ENCODE data around the gene GSC2.

Gene GSC2

DNA sequence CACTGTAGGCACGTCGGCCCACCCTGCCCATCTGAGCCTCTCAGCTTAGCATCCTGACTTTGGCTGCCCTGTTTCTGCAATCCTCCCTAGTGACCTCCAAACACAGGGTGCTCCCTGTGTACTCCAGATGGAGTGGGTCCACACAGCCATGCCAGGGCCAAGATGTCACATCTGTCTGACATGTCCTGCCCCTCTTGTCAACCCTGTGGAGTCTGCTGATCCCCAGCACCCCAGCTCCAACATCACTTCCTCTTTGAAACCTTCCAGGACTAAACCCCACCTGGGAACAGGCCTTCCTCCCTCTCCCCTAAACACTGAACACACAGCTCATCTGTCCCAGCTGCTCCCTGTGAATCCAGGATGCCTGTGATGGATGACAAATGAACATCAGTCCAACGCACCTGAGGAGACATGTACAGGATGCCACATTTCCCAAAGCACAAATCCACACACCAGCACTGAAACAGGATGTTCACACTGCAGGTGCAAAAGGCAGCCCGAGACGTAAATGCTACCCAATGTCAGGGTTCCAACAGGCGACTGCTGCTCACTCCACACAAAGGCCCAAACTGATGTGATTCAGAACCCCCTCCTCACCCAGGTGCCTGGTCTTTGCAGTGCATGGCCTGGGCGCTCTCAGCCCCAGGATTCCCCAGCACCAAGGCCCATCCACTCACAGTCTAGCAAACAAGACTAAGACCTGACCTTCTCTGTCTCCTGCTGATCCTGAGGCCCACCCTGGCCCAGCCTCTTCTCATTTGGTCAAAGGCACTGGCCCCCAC, 21.0 kb downstream of the GSC2 start:
- no CpG with 5 or more reads among the region's 7 CpGs for WGBS (ENCODE audit: extremely low coverage, insufficient coverage, low lambda C conversion rate)
- Histone ChIP-seq H3K36me3 (ENCODE audit: control insufficient read depth, insufficient read depth, low read length) (peaks cover 1% of the 10 kb centered on the region), H2BK5ac (ENCODE audit: low read length) (no peak overlapping the region), H3K27me3 (ENCODE audit: insufficient read depth, low read length, poor library complexity) (no peaks in the 10 kb centered on the region), H3K56ac (ENCODE audit: low read length) (no peak overlapping the region), H4K8ac (ENCODE audit: low read depth, low read length) (no peak overlapping the region), H3K23ac (ENCODE audit: low read length) (no peak overlapping the region), H3K4ac (ENCODE audit: low read depth, low read length) (no peak overlapping the region), H3K79me2 (ENCODE audit: control insufficient read depth, insufficient read depth, low read length) (no peaks in the 10 kb centered on the region), H3K18ac (ENCODE audit: low read length) (no peak overlapping the region), H2AK5ac (ENCODE audit: low read length) (no peak overlapping the region), H2BK15ac (replicated peaks; ENCODE audit: low read depth) (no peak overlapping the region), H3K27ac (ENCODE audit: low read depth, low read length) (no peak overlapping the region), H3K4me3 (ENCODE audit: low read length) (no peak overlapping the region), H2BK120ac (ENCODE audit: low read depth, low read length) (no peak overlapping the region), H3K4me2 (ENCODE audit: low read length) (no peak overlapping the region), H3K79me1 (ENCODE audit: low read length) (no peaks in the 10 kb centered on the region), H3K4me1 (ENCODE audit: control insufficient read depth, low read depth, low read length) (no peaks in the 10 kb centered on the region), H4K5ac (ENCODE audit: low read length) (no peak overlapping the region), H3K9ac (ENCODE audit: low read length) (no peak overlapping the region)
- DNase-seq, result no peak

DNA sequence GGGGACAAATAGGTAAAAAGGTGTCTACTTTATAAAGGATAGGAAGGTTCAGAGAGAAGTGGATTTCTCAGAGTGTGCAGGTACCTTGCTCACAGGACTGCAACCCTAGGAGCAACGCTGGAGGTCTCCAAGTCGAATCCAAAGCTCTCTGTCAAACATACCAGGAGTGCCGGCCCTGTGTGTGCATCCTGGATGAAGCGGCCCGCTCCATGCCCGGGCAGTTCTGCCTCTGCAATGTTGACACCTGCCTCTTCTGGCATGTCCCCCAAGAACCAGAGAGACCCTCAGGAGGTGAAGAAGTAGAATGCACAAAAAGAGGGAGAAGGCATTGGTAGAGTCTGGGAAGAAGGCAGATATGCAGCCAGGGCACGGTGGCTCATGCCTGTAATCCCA, 22.1 kb downstream of the GSC2 start:
- H3K27ac ChIP-seq (ENCODE audit: low read depth, low read length), result no peak overlapping the region
- no peaks in the 10 kb centered on the region for H3K27me3 ChIP-seq (ENCODE audit: insufficient read depth, low read length, poor library complexity)
- H2BK5ac ChIP-seq (ENCODE audit: low read length), result no peak overlapping the region
- no peak overlapping the region for H3K4ac ChIP-seq (ENCODE audit: low read depth, low read length)
- H3K56ac ChIP-seq (ENCODE audit: low read length), result no peak overlapping the region
- no peaks in the 10 kb centered on the region for H3K79me2 ChIP-seq (ENCODE audit: control insufficient read depth, insufficient read depth, low read length)
- no peak overlapping the region for H2BK15ac ChIP-seq (replicated peaks; ENCODE audit: low read depth)
- H3K18ac ChIP-seq (ENCODE audit: low read length), result no peak overlapping the region
- no peak overlapping the region for H2AK5ac ChIP-seq (ENCODE audit: low read length)
- H3K79me1 ChIP-seq (ENCODE audit: low read length), result no peaks in the 10 kb centered on the region
- no CpG with 5 or more reads among the region's 7 CpGs for WGBS (ENCODE audit: extremely low coverage, insufficient coverage, low lambda C conversion rate)
- no peak overlapping the region for H3K23ac ChIP-seq (ENCODE audit: low read length)
- no peaks in the 10 kb centered on the region for H3K4me1 ChIP-seq (ENCODE audit: control insufficient read depth, low read depth, low read length)
- no peaks in the 10 kb centered on the region for H3K36me3 ChIP-seq (ENCODE audit: control insufficient read depth, insufficient read depth, low read length)
- H4K8ac ChIP-seq (ENCODE audit: low read depth, low read length), result no peak overlapping the region
- no peak overlapping the region for H3K4me3 ChIP-seq (ENCODE audit: low read length)
- no peak for DNase-seq
- H4K5ac ChIP-seq (ENCODE audit: low read length), result no peak overlapping the region
- no peak overlapping the region for H2BK120ac ChIP-seq (ENCODE audit: low read depth, low read length)
- no peak overlapping the region for H3K4me2 ChIP-seq (ENCODE audit: low read length)
- H3K9ac ChIP-seq (ENCODE audit: low read length), result no peak overlapping the region

DNA sequence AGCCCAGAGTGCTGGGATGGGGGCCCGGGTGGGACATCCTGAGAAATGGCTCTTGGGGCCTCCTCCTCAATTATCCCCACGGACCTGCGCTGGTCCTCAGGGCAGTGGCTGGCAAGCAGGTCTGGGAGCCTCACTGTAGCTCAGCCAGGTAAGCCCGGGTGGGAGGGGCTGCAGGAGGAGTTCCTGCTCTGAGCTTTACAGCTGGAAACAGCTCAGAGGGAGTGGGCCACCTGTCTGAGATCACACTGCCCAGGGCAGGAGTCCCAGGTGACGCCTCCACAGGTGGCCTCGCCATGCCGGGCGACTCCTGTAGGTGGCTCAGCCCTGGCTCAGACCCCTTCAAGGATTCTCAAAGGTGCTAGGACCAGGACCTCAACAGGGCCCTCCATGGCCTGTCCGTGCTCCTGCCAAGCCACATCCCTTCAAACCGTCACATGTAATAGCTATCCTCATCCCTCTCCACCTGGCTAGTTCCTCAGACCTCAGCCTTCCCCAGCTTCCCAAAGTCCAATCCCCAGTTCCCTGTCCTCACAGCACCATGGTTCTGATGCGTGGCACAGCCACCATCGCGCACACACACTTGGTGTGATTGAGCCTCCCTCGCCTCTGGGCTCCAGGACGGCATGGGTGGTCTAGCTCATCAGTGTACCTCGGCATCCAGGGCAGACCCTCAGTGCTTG, 22.6 kb downstream of the GSC2 start:
- no peaks in the 10 kb centered on the region for H3K4me1 ChIP-seq (ENCODE audit: control insufficient read depth, low read depth, low read length)
- H3K27ac ChIP-seq (ENCODE audit: low read depth, low read length), result no peak overlapping the region
- no peak overlapping the region for H3K56ac ChIP-seq (ENCODE audit: low read length)
- no peak overlapping the region for H3K18ac ChIP-seq (ENCODE audit: low read length)
- H3K4me3 ChIP-seq (ENCODE audit: low read length), result no peak overlapping the region
- no peaks in the 10 kb centered on the region for H3K36me3 ChIP-seq (ENCODE audit: control insufficient read depth, insufficient read depth, low read length)
- H2AK5ac ChIP-seq (ENCODE audit: low read length), result no peak overlapping the region
- H4K8ac ChIP-seq (ENCODE audit: low read depth, low read length), result no peak overlapping the region
- H3K79me1 ChIP-seq (ENCODE audit: low read length), result no peaks in the 10 kb centered on the region
- H3K23ac ChIP-seq (ENCODE audit: low read length), result no peak overlapping the region
- no peak overlapping the region for H3K9ac ChIP-seq (ENCODE audit: low read length)
- H2BK120ac ChIP-seq (ENCODE audit: low read depth, low read length), result no peak overlapping the region
- H2BK5ac ChIP-seq (ENCODE audit: low read length), result no peak overlapping the region
- no peaks in the 10 kb centered on the region for H3K79me2 ChIP-seq (ENCODE audit: control insufficient read depth, insufficient read depth, low read length)
- DNase-seq, result no peak
- no CpG with 5 or more reads among the region's 16 CpGs for WGBS (ENCODE audit: extremely low coverage, insufficient coverage, low lambda C conversion rate)
- H3K27me3 ChIP-seq (ENCODE audit: insufficient read depth, low read length, poor library complexity), result no peaks in the 10 kb centered on the region
- no peak overlapping the region for H3K4ac ChIP-seq (ENCODE audit: low read depth, low read length)
- no peak overlapping the region for H3K4me2 ChIP-seq (ENCODE audit: low read length)
- no peak overlapping the region for H4K5ac ChIP-seq (ENCODE audit: low read length)
- H2BK15ac ChIP-seq (replicated peaks; ENCODE audit: low read depth), result no peak overlapping the region

DNA sequence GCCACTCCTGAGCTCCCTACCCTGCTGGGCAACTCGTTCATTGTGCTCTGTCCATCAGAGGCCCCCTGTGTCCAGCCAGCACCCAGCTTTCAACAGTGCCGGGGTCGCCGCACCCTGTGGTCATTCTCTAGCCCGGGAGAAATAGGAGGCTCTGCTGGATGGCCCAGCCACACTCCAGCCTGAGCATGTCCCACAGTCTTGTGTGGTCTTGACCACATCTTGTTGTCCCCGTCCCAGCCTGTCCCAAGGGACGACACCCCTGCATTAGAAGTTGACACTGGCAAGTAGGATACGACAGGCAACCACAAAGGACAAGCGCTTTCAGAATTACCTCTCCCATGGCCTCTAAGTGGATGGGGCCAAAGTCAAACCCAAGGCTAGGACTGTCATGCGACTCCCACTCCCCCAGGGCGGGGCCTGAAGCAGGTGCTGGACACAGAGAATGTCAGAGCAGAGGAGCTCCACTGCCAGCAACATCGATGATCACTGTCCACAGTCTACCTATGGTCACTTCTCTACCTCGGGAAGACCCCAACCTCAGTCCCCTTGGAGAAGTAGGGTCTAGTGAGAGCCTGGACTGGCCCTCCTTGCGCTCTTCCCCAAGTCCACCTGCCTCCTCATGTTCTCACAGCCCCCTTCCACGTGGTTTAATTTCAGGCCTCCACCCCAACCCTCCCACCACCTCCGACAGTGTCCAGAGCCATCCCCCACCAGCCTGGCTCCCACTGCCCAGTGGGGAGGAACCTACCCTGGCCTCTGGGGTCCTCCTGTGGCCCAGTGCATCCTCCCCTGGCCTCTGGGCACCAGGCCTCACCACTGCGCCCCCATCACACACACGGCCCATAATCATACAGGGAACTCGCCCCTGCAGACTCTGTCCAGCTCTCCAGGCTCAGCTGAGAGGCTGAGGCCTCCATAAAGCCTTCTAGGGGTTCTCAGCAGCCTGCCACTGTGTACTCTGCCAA, 23.5 kb downstream of the GSC2 start:
- no peak overlapping the region for H3K27ac ChIP-seq (ENCODE audit: low read depth, low read length)
- no peak for DNase-seq
- no peak overlapping the region for H2BK120ac ChIP-seq (ENCODE audit: low read depth, low read length)
- H3K79me2 ChIP-seq (ENCODE audit: control insufficient read depth, insufficient read depth, low read length), result peaks cover 2% of the 10 kb centered on the region
- no peaks in the 10 kb centered on the region for H3K4me1 ChIP-seq (ENCODE audit: control insufficient read depth, low read depth, low read length)
- no peak overlapping the region for H3K23ac ChIP-seq (ENCODE audit: low read length)
- no peak overlapping the region for H2BK15ac ChIP-seq (replicated peaks; ENCODE audit: low read depth)
- H3K56ac ChIP-seq (ENCODE audit: low read length), result no peak overlapping the region
- H2AK5ac ChIP-seq (ENCODE audit: low read length), result no peak overlapping the region
- no peaks in the 10 kb centered on the region for H3K27me3 ChIP-seq (ENCODE audit: insufficient read depth, low read length, poor library complexity)
- H3K18ac ChIP-seq (ENCODE audit: low read length), result no peak overlapping the region
- no peak overlapping the region for H3K4ac ChIP-seq (ENCODE audit: low read depth, low read length)
- no peak overlapping the region for H2BK5ac ChIP-seq (ENCODE audit: low read length)
- no CpG with 5 or more reads among the region's 19 CpGs for WGBS (ENCODE audit: extremely low coverage, insufficient coverage, low lambda C conversion rate)
- H3K79me1 ChIP-seq (ENCODE audit: low read length), result peaks cover 1% of the 10 kb centered on the region
- no peak overlapping the region for H3K9ac ChIP-seq (ENCODE audit: low read length)
- H3K4me2 ChIP-seq (ENCODE audit: low read length), result no peak overlapping the region
- no peak overlapping the region for H4K8ac ChIP-seq (ENCODE audit: low read depth, low read length)
- H3K36me3 ChIP-seq (ENCODE audit: control insufficient read depth, insufficient read depth, low read length), result no peaks in the 10 kb centered on the region
- H3K4me3 ChIP-seq (ENCODE audit: low read length), result no peak overlapping the region
- no peak overlapping the region for H4K5ac ChIP-seq (ENCODE audit: low read length)

DNA sequence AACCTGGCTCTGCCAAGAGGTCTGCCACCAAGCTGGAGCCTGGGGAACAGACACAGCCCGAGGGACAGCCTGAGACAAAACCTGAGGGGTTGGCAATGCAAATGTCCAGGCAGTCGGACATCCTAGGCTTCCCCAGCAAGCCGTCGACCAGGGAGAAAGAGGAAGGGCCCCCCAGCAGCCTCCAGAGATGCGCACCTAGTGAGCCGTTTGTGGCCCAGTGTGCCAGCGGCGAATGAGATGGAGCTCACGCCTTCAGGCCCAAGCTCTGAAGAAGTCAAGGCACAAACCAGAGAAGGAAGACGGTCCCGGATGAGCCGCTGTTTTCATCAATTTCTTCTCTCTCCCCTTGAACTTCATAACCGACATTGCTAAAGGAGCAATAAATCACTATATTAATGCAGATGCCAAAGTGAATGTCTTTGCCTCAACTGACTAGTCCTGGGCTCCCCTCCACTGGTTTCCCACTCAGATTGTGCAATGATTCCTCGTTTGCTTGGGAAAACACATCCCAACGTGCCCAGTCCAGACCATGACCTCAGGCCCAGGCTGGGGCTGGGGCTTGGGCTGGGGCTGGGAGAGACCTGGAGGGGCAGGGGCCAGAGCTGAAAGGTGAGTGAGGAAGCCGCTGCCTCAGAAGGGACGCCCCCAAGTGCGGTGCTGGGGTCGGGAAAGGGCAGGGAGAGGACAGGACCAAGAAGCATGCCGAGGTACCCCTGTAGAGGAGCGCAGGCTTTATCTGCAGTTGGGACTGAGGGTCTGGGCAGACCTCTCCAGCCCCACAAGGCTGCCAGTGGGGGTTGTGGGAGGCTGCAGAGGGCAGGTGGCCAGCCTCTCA, 24.4 kb downstream of the GSC2 start:
- H4K8ac ChIP-seq (ENCODE audit: low read depth, low read length), result no peak overlapping the region
- H3K79me1 ChIP-seq (ENCODE audit: low read length), result peaks cover 7% of the 10 kb centered on the region
- H3K4me2 ChIP-seq (ENCODE audit: low read length), result no peak overlapping the region
- H3K4me3 ChIP-seq (ENCODE audit: low read length), result no peak overlapping the region
- no peak overlapping the region for H2BK15ac ChIP-seq (replicated peaks; ENCODE audit: low read depth)
- DNase-seq, result no peak
- H3K27me3 ChIP-seq (ENCODE audit: insufficient read depth, low read length, poor library complexity), result no peaks in the 10 kb centered on the region
- H2AK5ac ChIP-seq (ENCODE audit: low read length), result no peak overlapping the region
- H3K79me2 ChIP-seq (ENCODE audit: control insufficient read depth, insufficient read depth, low read length), result peaks cover 10% of the 10 kb centered on the region
- WGBS (ENCODE audit: extremely low coverage, insufficient coverage, low lambda C conversion rate), result no CpG with 5 or more reads among the region's 21 CpGs
- no peak overlapping the region for H2BK5ac ChIP-seq (ENCODE audit: low read length)
- H3K27ac ChIP-seq (ENCODE audit: low read depth, low read length), result no peak overlapping the region
- no peak overlapping the region for H3K4ac ChIP-seq (ENCODE audit: low read depth, low read length)
- H2BK120ac ChIP-seq (ENCODE audit: low read depth, low read length), result no peak overlapping the region
- no peak overlapping the region for H4K5ac ChIP-seq (ENCODE audit: low read length)
- H3K36me3 ChIP-seq (ENCODE audit: control insufficient read depth, insufficient read depth, low read length), result no peaks in the 10 kb centered on the region
- no peak overlapping the region for H3K23ac ChIP-seq (ENCODE audit: low read length)
- H3K56ac ChIP-seq (ENCODE audit: low read length), result no peak overlapping the region
- H3K18ac ChIP-seq (ENCODE audit: low read length), result no peak overlapping the region
- peaks cover 3% of the 10 kb centered on the region for H3K4me1 ChIP-seq (ENCODE audit: control insufficient read depth, low read depth, low read length)
- no peak overlapping the region for H3K9ac ChIP-seq (ENCODE audit: low read length)

Data from mesendoderm (in vitro differentiated cells).